Breast epithelium (tissue), 4 donors: ENCODE measurements around the gene EIF2S1. TPM values are rescaled to one million over a fixed set of nuclear protein-coding genes. Genes with fewer than 3 reads are reported as not detected.

ENCODE experiments used
- DNase-seq, 2 donors: peaks; one replicate each; pipeline ENCODE4 v3.0.0-alpha.2; 2019; ENCODE audit warnings: low spot score in 2 of 2
- H3K27ac ChIP-seq, 2 donors: fragments of 200-600 bp; sonication (generic) in 1 of 2; one replicate each; pipeline ENCODE4 v1.5.1; 2016 to 2019; ENCODE audit warnings: mild to moderate bottlenecking in 1 of 2
- H3K27me3 ChIP-seq, 2 donors: fragments of 200-600 bp; sonication (generic) in 1 of 2; one replicate each; pipeline versions ENCODE4 v1.5.1 to v1.6.0; 2017 to 2019; ENCODE audit warnings: control low read depth in 1 of 2, mild to moderate bottlenecking in 1 of 2
- H3K36me3 ChIP-seq: fragments of 200-600 bp; one replicate; pipeline ENCODE4 v1.5.1; 2019
- H3K4me1 ChIP-seq, 2 donors: fragments of 200-600 bp; sonication (generic); one replicate each; pipeline ENCODE4 v1.5.1; 2016 to 2019; ENCODE audit warnings: control low read depth in 1 of 2
- H3K4me3 ChIP-seq, 3 donors: fragments of 200-600 bp; sonication (generic); 1 replicate in 2 of 3; 2 replicates in 1 of 3; pipeline ENCODE4 v1.5.1; 2016 to 2019; ENCODE audit warnings: mild to moderate bottlenecking in 3 of 3, moderate library complexity in 2 of 3
- H3K9me3 ChIP-seq, 2 donors: fragments of 200-600 bp; sonication (generic) in 1 of 2; one replicate each; pipeline ENCODE4 v1.5.1; 2016 to 2019; ENCODE audit warnings: control low read depth in 1 of 2
- POLR2A ChIP-seq: fragments of 450-650 bp; IDR thresholded peaks from one replicate; pipeline ENCODE4 v1.6.1; 2016; ENCODE audit warnings: antibody characterized with exemption, mild to moderate bottlenecking, moderate library complexity
- POLR2AphosphoS5 ChIP-seq, 3 donors: sonication (generic); formaldehyde crosslinking; IDR thresholded peaks; one replicate each; pipeline ENCODE4 v1.6.1; 2017; ENCODE audit warnings: antibody characterized with exemption in 3 of 3
- intact Hi-C: fragments of 100-400 bp; cut with DNase I; formaldehyde crosslinking; loops from one replicate; pipeline ENCODE4 v1.15.1; 2023; ENCODE audit warnings: low total_unique reads
- total RNA-seq, 3 donors: library from RNA; depleted of rRNA; stranded (reverse); fragments of >200 nt; gene quantifications; one replicate each; pipeline ENCODE4 v1.1.0, GENCODE V29; 2016
- TF ChIP-seq, protein P1 (sequence below), 3 donors: fragments of 450-650 bp; IDR thresholded peaks; one replicate each; pipeline ENCODE4 v1.5.1; 2016 to 2017; ENCODE audit warnings: antibody characterized with exemption in 3 of 3, mild to moderate bottlenecking in 3 of 3, moderate library complexity in 3 of 3

Gene EIF2S1
- total RNA-seq, 3 donors from 2014 or later, result 63.9 to 107 (median 89.4) TPM

DNA sequence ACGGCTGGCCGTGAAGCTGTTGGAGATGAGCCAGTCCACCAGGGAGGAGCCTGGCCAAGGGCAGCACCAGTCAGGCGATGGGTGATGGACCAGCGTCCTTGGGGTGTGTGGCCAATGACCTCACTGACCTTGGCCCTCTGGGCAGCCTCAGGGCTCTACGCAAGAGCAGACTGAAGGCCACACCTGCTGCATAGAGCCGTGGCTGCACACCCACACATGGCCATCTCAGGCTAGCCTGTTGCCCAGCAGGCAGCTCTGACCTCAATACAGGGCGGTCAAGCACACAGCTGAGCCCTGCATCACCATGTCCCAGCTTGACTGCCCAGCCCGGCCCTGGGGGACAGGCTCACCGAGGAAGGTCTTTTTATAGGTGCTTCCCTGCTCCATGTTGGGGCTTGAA lies 32.7 kb downstream of the EIF2S1 start:
- Histone ChIP-seq H3K36me3 (no peaks in the 10 kb centered on the region), H3K27ac (no peak overlapping the region), H3K4me1 (no peaks in the 10 kb centered on the region), H3K4me3 (no peak overlapping the region), H3K9me3 (no peaks in the 10 kb centered on the region), H3K27me3 (no peaks in the 10 kb centered on the region)
- intact Hi-C loops, result no loop called here
- no peak for DNase-seq
- TF ChIP-seq POLR2AphosphoS5 (IDR thresholded peaks at IDR 0.05), result no peak
- no peak for TF ChIP-seq POLR2A
- TF ChIP-seq, protein P1, sequence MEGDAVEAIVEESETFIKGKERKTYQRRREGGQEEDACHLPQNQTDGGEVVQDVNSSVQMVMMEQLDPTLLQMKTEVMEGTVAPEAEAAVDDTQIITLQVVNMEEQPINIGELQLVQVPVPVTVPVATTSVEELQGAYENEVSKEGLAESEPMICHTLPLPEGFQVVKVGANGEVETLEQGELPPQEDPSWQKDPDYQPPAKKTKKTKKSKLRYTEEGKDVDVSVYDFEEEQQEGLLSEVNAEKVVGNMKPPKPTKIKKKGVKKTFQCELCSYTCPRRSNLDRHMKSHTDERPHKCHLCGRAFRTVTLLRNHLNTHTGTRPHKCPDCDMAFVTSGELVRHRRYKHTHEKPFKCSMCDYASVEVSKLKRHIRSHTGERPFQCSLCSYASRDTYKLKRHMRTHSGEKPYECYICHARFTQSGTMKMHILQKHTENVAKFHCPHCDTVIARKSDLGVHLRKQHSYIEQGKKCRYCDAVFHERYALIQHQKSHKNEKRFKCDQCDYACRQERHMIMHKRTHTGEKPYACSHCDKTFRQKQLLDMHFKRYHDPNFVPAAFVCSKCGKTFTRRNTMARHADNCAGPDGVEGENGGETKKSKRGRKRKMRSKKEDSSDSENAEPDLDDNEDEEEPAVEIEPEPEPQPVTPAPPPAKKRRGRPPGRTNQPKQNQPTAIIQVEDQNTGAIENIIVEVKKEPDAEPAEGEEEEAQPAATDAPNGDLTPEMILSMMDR (IDR thresholded peaks at IDR 0.05), result no peak

DNA sequence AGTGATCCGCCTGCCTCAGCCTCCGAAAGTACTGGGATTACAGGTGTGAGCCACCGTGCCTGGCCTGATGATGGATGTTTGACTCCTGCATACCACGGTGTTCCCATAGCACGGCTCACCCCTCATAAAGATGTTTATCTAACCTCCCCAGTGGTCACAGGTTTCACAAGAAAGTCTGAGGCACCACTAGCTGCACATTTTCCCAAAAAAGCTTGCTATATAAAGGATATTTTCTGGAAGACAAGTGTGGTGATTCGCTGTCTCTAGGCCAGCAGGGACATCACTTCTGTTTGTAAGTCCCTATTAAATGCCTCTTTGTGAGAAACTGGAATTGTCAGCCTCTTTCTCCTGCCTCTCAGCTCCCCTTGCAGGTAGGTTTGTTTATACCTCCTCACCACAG lies 33.6 kb downstream of the EIF2S1 start:
- H3K4me1 ChIP-seq, result no peaks in the 10 kb centered on the region

DNA sequence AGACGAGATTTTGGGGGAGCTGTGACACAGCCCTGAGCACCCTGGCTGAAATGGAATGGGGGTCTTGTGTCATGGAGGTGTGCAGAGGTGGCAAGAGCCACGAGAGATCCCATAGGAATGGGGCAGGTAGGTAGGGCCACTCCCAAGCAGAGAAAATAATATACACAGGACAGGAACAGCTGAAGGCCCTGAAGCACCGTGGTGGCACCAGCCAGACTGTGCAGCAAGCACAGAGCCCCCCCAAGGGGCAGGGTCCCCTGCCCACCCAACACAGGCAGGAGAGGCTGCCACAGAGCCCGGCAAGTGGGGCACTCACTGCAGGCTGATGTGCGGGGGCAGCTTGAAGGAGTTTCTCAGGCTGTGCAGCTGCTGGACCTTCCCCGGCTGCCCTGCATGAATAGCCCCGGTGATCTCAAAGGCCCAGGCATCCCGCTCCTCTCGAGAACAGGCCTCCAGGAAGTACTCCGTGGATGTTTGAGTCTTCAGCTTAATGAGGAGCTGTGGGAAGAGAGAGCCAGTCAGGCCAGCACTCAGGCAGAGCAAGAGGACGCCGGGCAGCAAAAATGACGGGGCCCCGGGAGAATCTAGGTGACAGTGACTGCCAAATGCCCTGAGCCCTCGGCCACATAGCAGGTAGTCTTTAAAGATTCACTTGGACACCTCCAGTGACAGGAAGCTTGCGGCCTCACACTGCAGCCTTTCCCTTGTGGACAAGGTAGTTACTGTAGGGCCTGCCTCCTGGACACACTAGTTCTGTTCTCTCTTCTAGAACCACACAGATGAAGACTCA lies 35.2 kb downstream of the EIF2S1 start:
- no peaks in the 10 kb centered on the region for H3K36me3 ChIP-seq
- no peaks in the 10 kb centered on the region for H3K4me1 ChIP-seq
- intact Hi-C loops, result no loop called here
- no peak overlapping the region for H3K4me3 ChIP-seq
- H3K27ac ChIP-seq, result no peak overlapping the region
- no peak for TF ChIP-seq POLR2AphosphoS5 (IDR thresholded peaks at IDR 0.05)
- TF ChIP-seq, protein P1 (IDR thresholded peaks at IDR 0.05), result no peak
- TF ChIP-seq POLR2A, result no peak
- no peaks in the 10 kb centered on the region for H3K27me3 ChIP-seq
- no peak for DNase-seq
- no peaks in the 10 kb centered on the region for H3K9me3 ChIP-seq

More for the DNA sequence above, 33.6 kb downstream of the EIF2S1 start:
- H3K9me3 ChIP-seq, result no peaks in the 10 kb centered on the region
- no peaks in the 10 kb centered on the region for H3K36me3 ChIP-seq
- no peak overlapping the region for H3K27ac ChIP-seq
- DNase-seq, result no peak
- intact Hi-C loops, result no loop called here
- TF ChIP-seq, protein P1 (IDR thresholded peaks at IDR 0.05), result no peak
- TF ChIP-seq POLR2AphosphoS5 (IDR thresholded peaks at IDR 0.05) (no peak), POLR2A (no peak)
- H3K4me3 ChIP-seq, result no peak overlapping the region
- no peaks in the 10 kb centered on the region for H3K27me3 ChIP-seq

DNA sequence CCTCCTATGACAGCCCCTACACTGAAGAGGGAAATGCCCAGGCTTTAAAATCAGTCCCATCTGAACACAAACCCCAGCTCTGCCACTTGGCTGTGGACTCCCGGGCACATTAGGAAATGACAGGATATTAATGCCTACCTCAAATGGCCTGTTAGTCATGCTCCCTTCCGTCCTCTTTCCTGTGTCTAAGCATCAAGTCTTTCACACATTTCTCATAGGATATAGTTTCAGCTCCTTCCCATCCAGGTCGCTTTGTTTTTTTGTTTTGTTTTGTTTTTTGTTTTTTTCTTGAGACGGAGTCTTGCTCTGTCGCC lies 35.7 kb downstream of the EIF2S1 start:
- Histone ChIP-seq H3K9me3 (no peaks in the 10 kb centered on the region), H3K4me1 (no peaks in the 10 kb centered on the region), H3K36me3 (no peaks in the 10 kb centered on the region), H3K4me3 (no peak overlapping the region), H3K27ac (no peak overlapping the region), H3K27me3 (no peaks in the 10 kb centered on the region)
- intact Hi-C loops, result no loop called here
- DNase-seq, result no peak
- TF ChIP-seq POLR2AphosphoS5 (IDR thresholded peaks at IDR 0.05), result no peak
- TF ChIP-seq POLR2A, result no peak
- TF ChIP-seq, protein P1 (IDR thresholded peaks at IDR 0.05), result no peak

DNA sequence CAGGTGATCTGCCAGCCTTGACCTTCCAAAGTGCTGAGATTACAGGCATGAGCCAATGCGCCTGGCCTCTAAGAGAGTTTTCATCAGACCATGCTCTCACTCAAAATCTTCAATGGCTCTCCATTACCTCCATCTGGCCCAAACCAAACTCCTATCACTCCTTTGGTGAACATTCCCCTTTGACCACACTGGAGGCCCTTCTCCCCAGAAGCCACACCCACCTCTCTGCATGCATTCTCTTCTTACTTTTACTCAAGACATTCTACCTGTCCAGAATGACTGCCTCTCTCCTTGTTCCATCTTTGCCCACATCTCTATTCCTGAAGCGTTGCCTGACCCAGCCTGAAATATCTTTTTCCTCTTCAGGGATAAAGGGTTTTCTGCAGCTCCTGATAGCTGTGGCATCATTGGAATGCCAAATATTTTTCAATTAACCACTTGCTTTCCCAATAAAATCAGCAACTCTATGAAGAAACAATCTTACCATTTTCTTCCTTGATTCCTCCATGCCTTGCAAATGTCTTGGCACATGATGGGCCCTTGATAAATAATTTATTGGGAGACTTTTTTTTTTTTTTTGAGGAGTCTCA lies 36.3 kb downstream of the EIF2S1 start:
- DNase-seq, result no peak
- H3K27me3 ChIP-seq, result no peaks in the 10 kb centered on the region
- no peak for TF ChIP-seq POLR2AphosphoS5 (IDR thresholded peaks at IDR 0.05)
- intact Hi-C loops, result no loop called here
- H3K36me3 ChIP-seq, result no peaks in the 10 kb centered on the region
- no peaks in the 10 kb centered on the region for H3K9me3 ChIP-seq
- H3K27ac ChIP-seq, result no peak overlapping the region
- H3K4me1 ChIP-seq, result no peaks in the 10 kb centered on the region
- H3K4me3 ChIP-seq, result no peak overlapping the region
